Stimulated activated CD4-positive, alpha-beta T cell treated with anti-CD3 and anti-CD28 coated beads, Interleukin-1b, Interleukin-23, amount 100 ng/mL, for 1 hour (primary cell): ENCODE results near the gene SLC22A13.
"Not testable (repeated sequence)": the region's sequence is repeated elsewhere in the genome, so short reads cannot be mapped to it uniquely, and the experiment has no call there.

Experiments
- DNase-seq, 2 donors: peaks; one replicate each; pipeline ENCODE4 v3.0.0-alpha.2; 2020; ENCODE audit warnings: low read depth in 2 of 2

Gene SLC22A13, protein sequence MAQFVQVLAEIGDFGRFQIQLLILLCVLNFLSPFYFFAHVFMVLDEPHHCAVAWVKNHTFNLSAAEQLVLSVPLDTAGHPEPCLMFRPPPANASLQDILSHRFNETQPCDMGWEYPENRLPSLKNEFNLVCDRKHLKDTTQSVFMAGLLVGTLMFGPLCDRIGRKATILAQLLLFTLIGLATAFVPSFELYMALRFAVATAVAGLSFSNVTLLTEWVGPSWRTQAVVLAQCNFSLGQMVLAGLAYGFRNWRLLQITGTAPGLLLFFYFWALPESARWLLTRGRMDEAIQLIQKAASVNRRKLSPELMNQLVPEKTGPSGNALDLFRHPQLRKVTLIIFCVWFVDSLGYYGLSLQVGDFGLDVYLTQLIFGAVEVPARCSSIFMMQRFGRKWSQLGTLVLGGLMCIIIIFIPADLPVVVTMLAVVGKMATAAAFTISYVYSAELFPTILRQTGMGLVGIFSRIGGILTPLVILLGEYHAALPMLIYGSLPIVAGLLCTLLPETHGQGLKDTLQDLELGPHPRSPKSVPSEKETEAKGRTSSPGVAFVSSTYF

DNA sequence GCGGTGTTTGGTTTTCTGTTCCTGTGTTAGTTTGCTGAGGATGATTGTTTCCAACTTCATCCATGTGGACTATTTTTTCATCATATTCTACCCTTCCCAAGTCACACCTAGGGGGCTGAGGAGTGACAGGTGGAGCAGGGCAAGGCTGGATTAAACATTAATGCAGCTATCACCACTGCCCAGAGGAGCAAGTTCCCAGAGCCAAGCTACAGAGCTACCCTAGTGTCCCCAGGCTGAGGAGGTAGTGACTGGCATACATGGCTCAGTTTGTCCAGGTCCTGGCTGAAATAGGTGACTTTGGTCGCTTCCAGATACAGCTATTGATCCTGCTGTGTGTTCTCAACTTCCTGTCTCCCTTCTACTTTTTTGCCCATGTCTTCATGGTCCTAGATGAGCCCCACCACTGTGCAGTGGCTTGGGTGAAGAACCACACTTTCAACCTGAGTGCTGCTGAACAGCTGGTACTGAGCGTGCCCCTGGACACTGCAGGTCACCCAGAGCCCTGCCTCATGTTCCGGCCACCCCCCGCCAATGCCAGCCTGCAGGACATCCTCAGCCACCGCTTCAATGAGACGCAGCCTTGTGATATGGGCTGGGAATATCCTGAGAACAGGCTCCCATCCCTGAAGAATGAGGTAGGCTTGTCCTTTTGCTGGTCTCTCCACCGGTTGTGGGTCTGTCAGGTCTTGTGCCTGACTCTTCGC lies at the start of gene SLC22A13:
TSS of gene SLC22A13 (plus strand) at position 209 of the 704 bp plus-strand sequence. CDS start at position 258, 49 bp downstream.
- no peak for DNase-seq

DNA sequence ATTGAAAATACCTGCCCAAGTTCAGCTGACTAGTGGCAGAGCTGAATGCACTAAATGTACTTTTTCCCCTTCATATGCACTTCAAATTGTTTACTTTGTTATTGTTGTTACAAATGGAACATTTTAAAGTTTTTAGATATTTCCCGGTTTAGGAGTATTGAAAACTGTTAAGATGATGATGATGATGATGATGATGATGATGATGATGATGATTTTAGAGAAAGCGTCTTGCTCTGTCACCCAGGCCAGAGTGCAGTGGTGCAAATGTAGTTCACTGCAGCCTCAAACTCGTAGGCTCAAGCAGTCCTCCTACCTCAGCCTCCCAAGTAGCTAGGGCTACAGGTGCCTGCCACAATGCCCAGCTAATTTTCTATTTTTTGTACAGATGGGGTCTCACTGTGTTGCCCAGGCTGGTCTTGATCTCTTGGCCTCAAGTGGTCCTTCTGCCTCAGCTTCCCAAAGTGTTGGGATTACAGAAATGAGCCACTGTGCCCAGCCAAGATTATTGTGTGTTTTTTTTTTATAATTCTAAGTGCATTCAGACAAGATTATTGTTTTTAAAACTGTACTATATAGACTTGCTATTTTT lies 45.9 kb upstream of the SLC22A13 start:
- no peak for DNase-seq

DNA sequence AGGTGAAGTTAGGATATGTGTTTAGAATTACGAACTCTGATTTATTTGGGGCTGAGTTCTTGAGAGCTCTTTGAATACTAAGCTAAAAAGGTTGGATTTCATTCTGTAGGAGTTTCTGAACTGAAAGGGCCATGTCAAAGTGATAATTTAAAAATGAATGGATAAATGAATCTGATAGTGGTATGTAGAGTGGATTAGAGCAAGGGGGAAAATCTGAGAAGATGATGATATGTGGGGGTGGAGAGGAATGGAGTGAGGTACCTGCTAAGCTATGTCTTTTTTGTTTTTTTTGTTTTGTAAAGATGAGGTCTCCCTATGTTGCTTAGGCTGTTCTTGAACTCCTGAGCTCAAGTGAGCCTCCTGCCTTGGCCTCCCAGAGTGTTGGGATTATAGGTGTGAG lies 44.6 kb upstream of the SLC22A13 start:
- DNase-seq, result no peak

DNA sequence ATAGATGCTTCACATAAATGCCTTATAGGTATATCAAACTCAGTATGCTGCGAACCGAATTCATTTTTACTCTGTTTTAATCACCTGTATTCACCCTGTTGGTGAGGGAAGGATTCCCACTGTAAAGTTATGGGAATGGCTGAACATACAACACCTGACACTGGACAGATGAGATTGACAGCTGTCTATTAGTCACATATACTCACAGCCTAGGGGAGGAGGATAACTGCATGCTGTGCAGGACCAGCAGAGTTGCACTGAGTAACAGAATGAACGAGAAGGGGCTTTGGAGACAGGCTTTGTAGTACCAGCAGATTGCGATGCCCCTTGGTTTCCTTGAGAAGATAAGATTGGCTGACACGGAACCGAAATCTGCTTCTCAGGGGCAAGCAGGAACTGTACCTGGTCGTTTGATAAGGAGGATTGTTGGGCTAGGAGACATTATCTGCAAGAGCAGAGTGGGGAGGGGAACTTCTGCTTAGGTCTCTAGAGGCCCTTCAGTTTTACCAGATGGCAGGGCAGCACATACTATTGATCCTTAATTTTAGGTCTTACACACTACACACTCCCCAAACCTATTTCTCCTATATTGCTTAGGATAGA lies 43.5 kb upstream of the SLC22A13 start:
- no peak for DNase-seq

DNA sequence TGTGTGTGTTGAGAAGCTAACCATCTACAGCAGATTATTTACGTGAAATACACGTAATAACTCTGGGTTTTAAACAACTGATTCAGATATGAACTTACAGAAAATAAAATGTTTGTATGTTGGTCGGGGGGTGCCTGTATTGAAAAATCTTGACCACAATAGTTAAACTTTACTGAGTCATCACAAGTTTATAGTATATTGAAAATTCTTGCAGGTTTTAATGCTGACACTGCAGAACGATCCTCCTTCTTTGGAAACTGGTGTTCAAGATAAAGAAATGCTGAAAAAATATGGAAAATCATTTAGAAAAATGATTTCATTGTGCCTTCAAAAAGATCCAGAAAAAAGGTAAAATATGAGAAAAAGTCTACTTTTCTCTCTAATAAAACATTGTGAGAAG lies 41.3 kb upstream of the SLC22A13 start:
- DNase-seq, result no peak

DNA sequence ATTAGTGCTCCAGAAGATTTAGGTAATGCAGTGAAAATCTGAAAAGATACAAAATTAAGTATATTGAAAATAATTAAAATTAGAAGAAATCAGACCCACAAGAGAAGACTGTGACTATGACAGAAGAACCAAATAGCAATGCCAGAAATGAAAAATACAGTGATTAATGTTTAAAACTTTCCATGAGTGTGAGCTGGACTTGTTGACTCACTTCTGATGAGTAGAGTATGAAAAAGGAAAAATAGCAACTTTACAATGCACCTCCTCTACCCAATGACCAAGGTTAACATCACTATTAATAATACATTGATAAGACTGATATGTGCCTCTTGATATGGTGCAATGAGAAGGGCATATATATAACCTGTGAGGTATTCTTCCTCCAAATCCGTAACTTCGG lies 39.3 kb upstream of the SLC22A13 start:
- DNase-seq, result no peak

DNA sequence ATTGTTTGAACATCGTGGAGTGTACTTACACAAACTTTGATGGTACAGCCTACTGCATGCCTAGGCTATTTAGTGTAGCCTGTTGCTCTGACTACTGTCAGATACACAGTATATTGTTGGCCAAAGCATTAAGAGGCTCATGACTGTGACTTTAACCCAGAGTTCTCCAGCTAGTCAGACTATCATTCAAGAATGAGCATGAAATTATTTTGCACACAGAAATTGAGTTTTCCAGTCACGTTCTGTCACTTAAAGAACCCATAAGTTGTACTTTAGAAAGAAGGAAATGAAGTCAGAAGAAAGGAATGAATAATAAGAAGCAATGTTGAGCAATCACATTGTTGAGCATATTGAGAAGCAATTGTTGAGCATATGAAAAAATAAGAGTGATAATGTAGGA lies 37.6 kb upstream of the SLC22A13 start:
- DNase-seq, result no peak

DNA sequence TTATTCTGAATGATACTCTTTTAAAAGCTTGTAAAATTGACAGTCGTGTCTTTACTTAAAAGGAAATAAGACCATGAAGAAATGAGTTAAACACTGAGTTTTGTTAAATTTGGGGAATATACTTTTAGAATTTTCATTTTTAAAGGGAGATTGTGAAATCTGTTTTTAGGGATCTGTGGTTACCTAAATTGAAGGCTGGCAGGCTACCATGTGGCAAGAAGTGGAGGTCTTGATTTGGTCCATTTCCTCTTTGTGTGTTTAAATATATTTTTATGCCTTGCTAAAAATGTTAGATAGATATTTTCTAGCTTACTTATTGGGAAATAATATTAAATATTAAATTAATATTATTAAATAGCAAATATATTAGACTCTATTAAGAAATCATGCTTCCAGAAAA lies 36.6 kb upstream of the SLC22A13 start:
- DNase-seq, result no peak

DNA sequence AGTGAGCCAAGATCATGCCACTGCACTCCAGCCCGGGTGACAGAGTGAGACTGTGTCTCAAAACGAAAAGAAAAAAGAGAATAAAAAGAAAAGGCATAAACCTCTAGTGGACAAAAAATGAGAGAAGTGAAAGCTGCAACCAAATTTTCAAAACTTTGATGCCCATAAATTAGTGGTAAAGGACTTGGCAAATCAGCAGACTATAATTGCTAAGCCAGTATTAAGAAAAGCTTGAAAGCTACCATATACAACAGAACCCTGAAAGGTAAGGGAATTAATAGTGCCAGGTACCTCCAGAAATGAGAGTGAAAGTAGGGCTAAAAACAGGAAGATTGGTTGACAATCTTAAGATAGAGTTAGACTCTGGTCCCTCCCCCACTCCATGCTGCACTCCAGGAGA lies 32.9 kb upstream of the SLC22A13 start:
- DNase-seq, result no peak

DNA sequence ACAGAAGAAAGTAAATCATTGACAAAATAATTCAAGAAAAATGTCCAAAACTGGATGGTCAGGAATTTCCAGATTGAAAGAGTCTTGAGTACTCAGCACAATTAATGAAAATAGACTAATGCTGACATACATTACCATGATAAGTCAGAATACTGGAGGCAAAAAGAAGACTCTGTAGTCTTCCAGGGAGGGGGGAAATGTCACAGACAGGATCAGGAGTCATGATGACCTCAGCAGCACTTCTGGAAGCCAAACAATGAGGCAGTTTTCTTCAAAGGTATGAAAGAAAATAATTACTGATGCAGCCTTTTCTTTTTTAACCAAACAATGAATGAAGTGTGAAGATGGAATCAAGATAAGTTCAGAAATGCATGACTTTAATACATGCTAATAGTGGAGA lies 30.1 kb upstream of the SLC22A13 start:
- DNase-seq, result no peak

DNA sequence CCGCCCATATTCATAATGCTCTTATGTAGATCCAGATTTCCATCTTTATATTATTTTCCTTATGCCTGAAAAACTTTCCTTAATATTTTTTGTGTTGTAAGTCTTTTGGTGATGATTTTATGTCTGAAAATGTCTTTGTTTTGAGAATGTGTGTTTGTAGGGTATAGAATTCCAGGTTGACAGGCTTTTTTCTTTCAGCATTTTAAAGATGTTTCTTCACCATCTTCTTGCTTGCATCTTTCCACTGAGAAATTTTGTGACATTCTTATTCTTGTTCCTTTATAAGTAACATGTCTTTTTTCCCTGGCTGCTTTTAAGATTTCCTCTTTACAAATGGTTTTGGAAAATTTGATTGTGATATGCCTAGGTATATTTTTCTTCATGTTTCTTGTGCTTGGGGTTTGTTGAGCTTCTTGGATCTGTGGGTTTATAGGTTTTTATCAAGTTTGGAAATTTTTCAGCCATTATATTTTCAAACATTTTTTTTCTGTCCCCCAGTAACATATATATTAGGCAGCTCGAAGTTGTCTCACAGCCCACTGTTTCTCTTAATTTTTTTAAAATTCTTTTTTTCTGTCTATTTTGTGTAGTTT lies 27.1 kb upstream of the SLC22A13 start:
- DNase-seq, result no peak

DNA sequence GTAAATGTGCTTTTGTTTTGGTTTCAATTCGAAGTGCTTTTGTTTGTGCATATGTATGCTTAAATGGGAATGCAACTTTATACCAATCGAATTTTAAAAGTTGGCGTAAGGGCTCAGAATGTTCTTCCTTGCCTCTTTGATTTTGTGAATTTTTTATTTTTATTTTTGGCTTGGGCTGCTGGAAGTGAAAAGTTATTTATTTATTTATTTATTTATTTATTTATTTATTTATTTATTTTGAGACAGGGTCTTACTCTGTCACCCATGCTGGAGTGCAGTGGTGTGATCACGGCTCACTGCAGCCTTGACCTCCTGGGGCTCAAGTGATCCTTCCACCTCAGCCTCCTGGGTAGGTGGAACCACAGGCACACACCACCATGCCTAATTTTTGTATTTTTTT lies 22.8 kb upstream of the SLC22A13 start:
- DNase-seq, result not testable (repeated sequence)

DNA sequence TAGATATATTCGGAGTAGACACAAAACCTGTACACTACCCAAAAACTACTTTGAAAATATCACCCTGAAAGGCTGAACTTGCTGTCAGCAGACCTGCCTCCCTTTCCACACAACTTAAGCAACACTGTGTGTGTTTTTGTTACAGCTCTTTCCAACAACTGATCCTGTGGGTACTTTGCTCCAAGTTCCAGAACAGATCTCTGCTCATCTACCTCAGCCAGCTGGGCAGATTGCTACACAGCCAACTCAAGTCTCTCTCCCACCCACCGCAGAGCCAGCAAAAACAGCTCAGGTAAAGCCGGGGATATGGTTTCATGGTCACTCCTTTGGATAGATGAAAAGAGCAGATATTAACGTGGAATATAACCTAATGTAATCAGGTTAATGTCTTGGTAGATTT lies 19.7 kb upstream of the SLC22A13 start:
- no peak for DNase-seq

DNA sequence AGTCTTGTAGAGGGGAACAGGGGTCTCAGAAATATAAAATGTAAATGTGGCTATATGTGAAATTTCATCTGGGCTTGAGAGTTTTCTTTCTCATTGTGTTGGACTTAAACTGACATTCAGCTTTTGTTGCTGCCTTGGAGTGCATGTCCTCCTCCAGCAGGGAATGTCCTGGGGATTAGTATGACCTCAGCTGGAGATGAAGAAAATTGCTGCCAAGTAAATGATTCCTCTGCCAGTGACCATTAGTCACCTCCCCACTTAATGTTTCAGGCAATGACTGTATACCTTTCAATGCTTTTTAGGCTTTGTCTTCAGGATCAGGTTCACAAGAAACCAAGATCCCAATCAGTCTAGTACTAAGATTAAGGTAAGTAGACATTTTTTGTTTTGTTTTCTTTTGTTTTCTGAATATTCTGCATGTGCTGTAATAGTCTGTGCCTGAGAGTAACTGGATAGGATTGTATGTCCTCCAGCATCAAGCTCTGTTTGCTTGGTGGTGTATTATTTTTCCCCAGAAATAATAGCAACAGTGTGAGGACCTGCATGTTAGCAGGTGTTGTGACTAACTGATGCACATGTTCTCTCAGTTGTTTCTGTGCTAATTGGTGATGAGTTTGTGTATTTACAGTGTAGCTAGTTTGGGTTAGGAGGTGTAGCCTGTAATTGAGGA lies 18.1 kb upstream of the SLC22A13 start:
- no peak for DNase-seq

DNA sequence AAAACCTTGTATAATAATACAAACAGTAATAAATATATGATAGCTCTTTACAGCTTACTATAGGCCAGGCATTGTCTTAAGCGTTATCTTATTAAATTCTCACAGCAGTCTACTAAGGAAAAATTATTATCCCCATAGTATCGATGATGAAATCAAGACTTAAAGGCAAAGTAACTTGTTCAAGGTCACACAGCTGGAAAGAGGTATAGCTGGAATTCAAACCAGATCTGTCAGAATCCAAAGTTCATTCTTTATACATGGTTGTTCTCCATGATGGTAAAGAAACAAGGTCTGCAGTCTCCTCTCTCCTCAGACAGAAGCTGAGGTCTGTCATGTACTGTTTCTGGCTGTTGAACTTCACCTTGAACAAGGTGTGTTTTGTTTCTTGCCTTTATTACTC lies 15.4 kb upstream of the SLC22A13 start:
- DNase-seq, result no peak

DNA sequence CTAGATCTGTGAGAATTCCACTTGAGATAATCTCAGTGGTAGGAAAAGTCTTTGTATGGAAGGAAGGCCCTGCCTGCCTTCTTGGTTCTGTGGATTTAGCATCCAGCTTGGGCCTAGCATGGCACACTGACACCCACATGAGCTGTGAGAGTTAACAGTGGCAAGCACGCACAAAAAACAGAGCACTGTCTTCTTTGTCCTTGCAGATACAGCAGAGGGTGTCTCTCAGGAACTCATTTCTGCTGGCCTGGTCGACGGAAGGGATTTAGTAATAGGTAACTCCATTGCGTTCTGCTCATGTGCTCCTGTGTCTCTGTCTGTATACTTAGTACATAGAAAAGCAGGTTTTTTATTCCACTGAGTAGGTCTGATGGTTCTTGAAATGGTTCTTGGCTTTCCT lies 14.4 kb upstream of the SLC22A13 start:
- DNase-seq, result no peak

DNA sequence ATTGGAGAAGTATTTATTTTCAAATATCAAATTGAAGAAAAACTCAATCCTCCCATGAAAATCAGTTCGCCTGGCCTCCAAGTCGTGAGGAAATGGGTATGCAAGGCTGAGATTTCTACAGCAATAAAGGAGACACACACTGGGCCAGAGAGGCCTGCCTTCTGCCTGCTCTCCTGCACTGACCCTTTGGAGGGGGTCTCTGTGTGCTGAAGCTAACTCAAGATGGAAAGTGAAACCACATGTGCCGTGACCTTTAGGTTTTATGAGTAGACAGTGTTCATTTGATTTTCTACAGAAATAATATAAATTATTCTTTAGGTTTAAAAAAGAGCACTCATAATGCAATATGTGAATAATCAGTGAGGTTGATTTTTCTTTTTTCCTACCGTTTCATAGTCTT lies 11.9 kb upstream of the SLC22A13 start:
- DNase-seq, result no peak

DNA sequence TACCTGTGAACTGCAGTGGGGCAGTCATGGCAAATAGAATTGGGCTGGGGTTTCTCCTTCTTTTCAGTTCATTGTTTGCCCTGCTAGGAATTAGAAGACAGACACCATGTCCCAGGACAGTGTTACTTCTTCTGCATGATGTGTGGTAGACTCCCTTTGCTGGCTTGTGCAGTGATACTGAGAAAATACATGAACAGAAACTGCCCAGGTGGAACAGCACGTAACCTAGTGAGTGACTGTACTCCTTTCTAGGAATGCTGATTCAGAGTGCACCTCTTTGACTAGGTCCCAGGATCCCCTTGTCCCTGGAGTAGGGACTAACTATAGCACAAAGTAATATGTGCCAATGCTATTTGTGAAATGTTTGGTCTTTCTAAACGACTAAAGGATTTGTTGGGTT lies 10.7 kb upstream of the SLC22A13 start:
- DNase-seq, result no peak

DNA sequence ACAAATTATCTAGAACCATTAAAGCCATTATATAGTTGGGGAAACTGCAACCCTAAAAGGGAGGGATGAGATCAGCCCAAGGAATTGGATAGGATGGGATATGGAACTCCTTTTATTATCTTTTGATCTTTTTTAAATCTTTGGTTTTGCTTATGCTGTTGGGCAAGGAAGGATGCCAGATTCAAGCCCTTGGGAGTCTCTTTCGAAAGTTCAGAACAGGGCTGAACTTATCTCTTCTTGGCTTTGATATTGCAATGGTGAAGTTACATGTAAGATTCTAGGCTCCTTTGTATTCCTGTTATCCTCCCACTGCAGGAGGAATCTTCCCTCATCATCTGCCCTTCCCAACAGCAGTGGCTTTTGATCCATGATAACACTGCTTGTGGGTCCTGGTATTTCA lies 10.0 kb upstream of the SLC22A13 start:
- no peak for DNase-seq

DNA sequence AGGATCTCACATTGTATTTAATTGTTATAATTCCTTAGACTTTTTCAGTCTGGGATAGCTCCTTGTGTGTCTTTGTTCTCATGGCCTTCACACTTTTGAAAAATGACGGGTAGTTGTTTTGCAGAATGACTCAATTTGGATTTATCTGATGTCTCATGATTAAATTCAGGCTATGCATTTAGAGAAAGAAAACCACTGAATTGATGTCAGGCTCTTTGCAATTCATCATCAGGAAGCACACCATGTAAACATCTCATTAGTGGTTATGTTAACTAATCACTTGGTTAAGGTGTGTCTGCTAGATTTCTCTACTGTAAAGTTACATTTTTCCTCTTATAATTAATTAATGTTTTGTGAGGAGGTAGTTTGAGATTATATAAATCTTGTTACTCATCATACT lies 8.0 kb upstream of the SLC22A13 start:
- DNase-seq, result no peak

DNA sequence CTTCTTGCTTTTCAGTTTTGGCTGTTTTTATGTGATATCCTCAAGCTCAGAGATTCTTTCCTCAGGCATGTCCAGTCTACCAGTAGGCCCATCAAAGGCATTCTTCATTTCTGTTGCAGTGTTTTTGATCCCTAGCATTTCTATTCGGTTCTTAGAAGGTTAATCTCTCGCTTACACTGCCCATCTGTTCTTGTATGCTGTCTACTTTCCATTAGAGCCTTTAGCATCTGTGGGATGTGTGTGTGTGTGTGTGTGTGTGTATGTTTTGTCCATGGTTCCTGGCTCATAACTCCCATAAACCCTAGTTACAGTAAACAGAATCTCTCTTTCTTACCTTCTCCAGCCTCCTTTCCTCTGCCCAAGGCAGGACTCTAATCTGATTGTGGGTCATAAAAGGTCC lies 5.1 kb upstream of the SLC22A13 start:
- DNase-seq, result no peak
